Fibroblast of peridontal ligament (primary cell): ENCODE results near the gene SLC6A3.
"Not testable (repeated sequence)": the region's sequence is repeated elsewhere in the genome, so short reads cannot be mapped to it uniquely, and the experiment has no call there.

Experiments used
- DNase-seq: peaks from one replicate; pipeline ENCODE4 v3.0.0-alpha.2; 2010; ENCODE audit errors: extremely low read depth

SLC6A3 gene

GRCh38 chr5:1387059-1387755 lies 58.0 kb downstream of the SLC6A3 start:
- no peak for DNase-seq

DNA sequence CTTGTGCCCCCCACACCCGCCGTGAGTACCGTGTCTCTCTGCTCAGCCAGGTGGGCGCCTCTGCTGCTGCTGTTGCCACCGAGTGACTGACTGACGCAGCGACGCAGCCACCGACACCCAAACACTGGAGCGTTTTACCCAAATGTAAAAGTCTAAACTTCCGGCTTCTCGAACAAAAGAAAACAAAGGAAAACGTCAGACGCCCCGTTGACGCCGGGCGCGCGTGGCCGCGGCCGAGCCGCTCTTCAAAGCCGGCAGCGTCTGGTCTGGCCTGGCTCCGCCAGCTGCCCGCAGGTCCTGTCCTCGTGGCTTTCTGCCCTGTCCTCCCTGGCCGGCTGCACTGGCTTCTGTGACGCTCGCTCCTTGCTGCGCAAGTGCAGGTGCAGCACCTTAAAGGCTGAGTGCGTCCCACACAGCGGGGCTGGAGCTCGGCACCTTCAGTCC lies 58.9 kb downstream of the SLC6A3 start:
- DNase-seq: peak; percentile 15

GRCh38 chr5:1385395-1386273 lies 59.6 kb downstream of the SLC6A3 start:
- peak; percentile 18 for DNase-seq

GRCh38 chr5:1384521-1384920 lies 60.7 kb downstream of the SLC6A3 start:
- DNase-seq: no peak

DNA sequence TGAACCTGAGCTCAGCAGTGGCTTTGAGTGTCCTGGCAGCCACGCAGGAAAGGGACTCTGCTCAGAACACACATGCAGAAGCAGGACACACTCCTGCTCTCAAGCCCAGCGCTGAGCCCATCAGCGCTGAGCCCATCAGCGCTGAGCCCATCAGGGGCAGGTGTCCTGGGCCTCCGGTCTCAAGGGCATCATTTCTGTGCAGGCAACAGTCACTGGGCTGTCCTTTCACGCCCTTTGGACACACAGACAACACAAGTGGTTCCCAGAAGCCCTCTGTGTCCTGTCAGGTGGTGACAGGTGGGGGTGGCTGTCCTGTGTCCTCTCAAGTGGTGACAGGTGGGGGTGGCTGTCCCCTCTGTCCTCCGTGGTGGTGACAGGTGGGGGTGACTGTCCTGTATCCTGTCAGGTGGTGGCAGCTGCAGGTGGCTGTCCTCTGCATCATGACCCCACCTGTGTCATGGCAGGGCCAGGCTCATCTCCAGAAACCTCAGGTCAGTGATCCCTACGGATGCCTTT lies 61.3 kb downstream of the SLC6A3 start:
- no peak for DNase-seq

DNA sequence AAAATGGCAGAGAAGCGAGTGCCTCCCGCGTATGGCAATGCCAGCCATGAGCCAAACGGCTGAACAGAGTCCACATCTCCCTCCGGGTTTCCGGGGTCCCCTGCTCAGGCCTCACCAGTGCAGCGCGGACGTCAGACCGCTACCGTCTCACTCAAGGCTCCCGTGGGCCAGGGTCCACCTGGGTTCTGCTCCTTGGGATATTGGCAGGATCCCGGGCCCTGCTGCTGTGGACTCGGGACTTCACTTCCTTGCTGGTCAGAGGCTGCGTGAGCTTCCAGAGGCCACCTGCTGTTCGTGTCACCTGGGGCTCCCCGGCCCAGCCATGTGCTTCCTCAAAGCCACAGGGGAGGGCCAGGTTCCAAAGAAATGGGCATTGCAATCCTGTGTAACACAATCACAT lies 61.9 kb downstream of the SLC6A3 start:
- no peak for DNase-seq

- no peak for DNase-seq
Measured at GRCh38 chr5:1382248-1382700, 63.0 kb downstream of the SLC6A3 start.

DNA sequence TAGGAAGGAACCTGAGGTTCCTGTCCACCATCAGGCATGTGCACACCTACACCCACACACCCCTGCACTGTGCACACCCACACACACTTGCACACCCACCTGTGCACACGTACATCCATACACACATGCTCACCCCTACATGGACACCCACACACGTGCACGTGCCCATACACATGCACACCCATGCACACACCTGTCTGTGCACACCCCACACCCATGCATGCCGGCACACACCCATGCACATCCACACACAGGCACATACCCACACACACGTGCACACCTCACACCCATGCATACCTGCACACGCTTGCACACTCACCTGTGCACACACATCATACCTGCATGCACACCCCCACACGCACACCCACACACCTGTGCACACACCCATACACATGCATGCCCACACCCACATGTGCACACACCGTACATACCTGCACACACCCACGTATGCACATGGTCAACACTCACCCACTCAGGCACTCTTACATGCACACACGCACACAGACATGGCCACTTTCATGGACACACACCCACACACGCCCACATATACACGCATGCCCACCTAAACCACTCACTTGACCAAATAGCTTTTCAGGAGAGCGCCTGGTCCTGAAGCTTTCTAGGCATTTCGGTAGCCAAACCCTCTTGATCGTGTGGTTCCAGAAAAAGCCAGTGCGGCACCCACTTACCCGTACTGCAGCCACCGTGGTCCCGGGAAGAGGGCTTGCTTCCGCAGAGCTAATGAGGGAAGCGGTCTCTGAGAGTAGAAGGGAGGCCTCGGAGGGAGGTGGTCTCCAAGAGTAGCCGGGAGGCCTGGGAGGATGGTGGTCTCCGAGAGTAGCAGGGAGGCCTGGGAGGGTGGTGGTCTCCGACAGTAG lies 63.6 kb downstream of the SLC6A3 start:
- DNase-seq: no peak

GRCh38 chr5:1380910-1381309 lies 64.3 kb downstream of the SLC6A3 start:
- no peak for DNase-seq

- peak; percentile 10 for DNase-seq
Measured at GRCh38 chr5:1380011-1380817, 65.0 kb downstream of the SLC6A3 start.

- DNase-seq: no peak
Measured at GRCh38 chr5:1378866-1379659, 66.2 kb downstream of the SLC6A3 start.

DNA sequence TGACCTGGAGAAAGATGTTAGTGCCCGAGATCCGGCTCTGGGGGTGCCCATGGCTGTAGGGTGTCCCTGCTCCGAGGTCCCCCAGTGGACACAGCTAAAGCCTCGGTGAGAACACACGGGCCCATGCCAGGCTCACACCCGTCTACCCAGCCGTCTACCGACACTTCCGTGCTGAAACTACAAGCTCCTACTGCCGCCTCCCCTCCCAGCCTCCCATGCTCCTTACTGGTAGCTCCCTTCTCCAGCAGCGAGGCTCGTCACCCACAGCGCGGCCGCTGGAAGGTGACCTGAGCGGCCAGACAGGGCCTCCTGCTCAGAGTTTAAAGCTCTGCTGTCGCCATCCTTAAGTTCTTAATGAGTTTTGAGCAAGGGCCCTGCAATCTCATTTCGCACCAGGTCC lies 67.1 kb downstream of the SLC6A3 start:
- DNase-seq: no peak

GRCh38 chr5:1376981-1377380 lies 68.3 kb downstream of the SLC6A3 start:
- no peak for DNase-seq

- no peak for DNase-seq
Measured at GRCh38 chr5:1375871-1376810, 69.1 kb downstream of the SLC6A3 start.

DNA sequence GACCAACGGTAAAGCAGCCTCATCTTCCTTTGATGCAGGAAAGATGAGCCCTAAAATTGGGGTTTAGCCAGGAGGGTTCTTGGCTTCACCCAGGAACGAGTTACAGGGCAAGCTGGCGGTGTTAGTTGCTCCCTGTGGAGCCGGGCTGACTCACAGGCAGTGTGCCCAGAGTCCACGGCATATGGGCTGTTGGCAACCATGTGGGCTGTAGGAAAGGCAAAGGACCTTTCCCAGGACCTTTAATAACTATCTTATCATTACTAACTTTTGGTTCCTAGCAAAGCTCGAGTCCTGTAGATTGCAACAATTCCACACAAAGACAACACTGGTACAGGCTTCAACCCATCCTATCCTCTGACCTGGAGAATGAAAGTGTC lies 70.6 kb downstream of the SLC6A3 start:
- DNase-seq: peak; percentile 20

DNA sequence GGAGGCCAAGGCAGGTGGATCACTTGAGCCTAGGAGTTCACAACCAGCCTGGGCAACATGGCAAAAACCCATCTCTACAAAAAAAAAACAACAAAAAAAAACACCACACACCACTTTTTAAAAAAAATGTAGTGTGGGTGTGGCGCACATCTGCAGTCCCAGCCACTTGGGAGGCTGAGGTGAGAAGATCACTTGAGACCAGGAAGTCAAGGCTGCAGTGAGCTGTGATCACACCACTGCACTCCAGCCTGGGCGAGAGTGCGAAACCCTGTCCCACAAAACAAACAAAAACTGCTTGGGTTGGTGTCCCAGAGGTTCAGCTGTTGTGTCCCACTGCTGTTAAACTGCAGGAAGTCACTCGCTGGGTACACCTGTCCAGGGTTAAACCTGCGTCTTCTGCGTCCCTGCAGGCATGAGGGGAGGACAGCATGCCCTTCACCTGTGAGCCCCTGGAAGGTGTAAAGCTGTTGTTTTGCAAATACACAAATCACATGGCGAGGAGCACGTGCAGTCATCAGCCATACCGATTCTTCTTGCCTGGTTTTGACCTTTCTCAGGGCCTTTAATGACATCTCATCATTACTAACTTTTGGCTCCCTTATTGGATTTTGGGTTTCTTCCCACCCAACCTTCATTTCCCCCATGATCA lies 71.1 kb downstream of the SLC6A3 start:
- no peak for DNase-seq

DNA sequence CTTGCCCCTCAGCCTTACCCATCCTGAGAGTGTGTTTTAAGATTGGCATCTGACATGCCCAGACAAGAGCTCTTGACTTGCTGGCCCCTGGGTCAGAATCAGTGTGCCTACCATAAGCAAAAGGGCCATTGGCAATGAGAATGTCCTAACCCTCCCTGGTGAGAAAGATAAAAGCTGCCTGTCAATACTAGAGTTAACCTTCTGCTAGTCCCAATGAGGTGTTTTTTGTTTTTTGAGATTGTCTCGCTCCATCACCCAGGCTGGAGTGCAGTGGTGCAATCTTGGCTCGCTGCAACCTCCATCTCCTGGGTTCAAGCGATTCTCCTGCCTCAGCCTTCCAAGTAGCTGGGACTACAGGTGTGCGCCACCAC lies 73.3 kb downstream of the SLC6A3 start:
- DNase-seq: not testable (repeated sequence)

DNA sequence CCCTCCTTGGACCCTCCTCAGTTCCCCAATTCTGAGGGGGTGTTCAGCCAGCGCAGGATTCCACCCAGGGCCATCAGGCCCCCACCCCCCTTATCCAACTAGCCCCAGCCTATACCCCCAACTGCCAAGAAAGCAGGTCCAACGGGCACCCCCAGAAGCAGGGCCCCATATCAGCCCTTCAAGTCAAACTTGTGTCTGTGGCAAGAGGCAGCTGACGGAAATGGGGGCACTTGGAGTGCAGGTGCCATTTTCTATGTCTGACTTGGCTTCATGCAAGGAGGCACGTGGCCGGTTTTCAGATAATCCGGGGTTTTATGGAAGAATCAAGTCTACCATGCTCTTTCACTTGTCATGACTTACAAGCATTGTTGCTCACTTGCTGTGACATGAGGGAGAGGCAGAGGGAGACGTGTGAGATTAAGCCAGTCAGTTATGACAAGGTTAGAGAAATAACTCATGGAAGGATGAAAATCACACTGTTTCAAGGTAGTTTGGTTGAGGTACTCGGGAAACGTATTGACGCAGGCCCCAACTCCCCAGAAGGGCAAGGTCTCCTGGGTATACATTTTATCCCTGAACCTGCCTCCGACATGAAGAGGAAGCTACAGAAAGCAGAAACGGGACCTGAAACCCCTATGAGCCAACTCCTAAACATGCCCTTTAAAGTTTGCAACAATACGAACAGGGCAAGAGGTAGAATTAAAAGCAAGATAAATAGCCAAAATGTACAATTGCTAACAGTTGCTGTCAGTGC lies 73.8 kb downstream of the SLC6A3 start:
- DNase-seq: no peak
